Activated CD4-positive, alpha-beta T cell treated with anti-CD3 and anti-CD28 coated beads, Interleukin-2, amount 10 ng/mL, durations not matched to agents 24 days and 14 days (primary cell): Measurements from ENCODE around the gene NCOA1. TPM values are rescaled to one million over a fixed set of nuclear protein-coding genes. Genes with fewer than 3 reads are reported as not detected.

Experiments used
- DNase-seq: peaks from one replicate; pipeline ENCODE4 v3.0.0; 2022
- H3K27ac Mint-ChIP-seq: one replicate; pipeline ENCODE4 v1.8.0; 2022; ENCODE audit warnings: mild to moderate bottlenecking, mixed read lengths
- H3K27me3 Mint-ChIP-seq: one replicate; pipeline ENCODE4 v1.8.0; 2022; ENCODE audit warnings: mixed read lengths
- H3K36me3 Mint-ChIP-seq: one replicate; pipeline ENCODE4 v1.8.0; 2022; ENCODE audit warnings: low read depth, mild to moderate bottlenecking, mixed read lengths
- H3K4me1 Mint-ChIP-seq: one replicate; pipeline ENCODE4 v1.8.0; 2021; ENCODE audit warnings: mixed read lengths
- H3K4me3 Mint-ChIP-seq: one replicate; pipeline ENCODE4 v1.8.0; 2022; ENCODE audit warnings: mild to moderate bottlenecking, moderate library complexity, mixed read lengths
- H3K9me3 Mint-ChIP-seq: one replicate; pipeline ENCODE4 v1.8.0; 2021; ENCODE audit warnings: mixed read lengths
- intact Hi-C: fragments of 100-400 bp; cut with micrococcal nuclease; formaldehyde crosslinking; loops from one replicate; pipeline ENCODE4 v1.15.1; 2023
- total RNA-seq: library from RNA; stranded (reverse); gene quantifications from 2 replicates; pipeline ENCODE4 v1.2.3, GENCODE V29; 2022

NCOA1 gene
- total RNA-seq, 1 donor from 2014 or later = 25.9 TPM

DNA sequence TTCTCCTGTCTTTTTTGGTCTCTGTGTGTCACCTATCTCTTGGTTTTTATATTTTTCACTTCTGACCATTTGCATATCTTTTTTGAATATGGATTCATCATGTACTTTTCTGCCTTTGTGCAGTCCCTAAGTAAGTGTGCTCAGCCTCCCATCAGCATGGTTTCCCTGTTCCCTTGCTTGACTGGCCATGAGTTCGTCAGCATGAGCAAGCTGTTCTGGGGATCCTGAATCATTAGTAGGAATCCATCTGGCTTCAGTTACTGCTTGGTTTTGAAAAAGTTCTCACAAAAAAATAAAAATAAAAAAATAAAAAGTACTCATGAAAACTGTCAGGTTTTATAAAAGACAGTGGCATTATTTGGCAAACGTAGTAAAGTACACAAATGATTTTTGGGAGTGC is 144.1 kb downstream of the NCOA1 start:
- no peaks in the 10 kb centered on the region for H3K36me3 Mint-ChIP-seq
- H3K4me1 Mint-ChIP-seq = no peaks in the 10 kb centered on the region
- no peak for DNase-seq
- intact Hi-C loops = no loop called here
- H3K9me3 Mint-ChIP-seq = no peaks in the 10 kb centered on the region
- H3K27ac Mint-ChIP-seq = no peak overlapping the region
- no peak overlapping the region for H3K4me3 Mint-ChIP-seq
- H3K27me3 Mint-ChIP-seq = no peaks in the 10 kb centered on the region

DNA sequence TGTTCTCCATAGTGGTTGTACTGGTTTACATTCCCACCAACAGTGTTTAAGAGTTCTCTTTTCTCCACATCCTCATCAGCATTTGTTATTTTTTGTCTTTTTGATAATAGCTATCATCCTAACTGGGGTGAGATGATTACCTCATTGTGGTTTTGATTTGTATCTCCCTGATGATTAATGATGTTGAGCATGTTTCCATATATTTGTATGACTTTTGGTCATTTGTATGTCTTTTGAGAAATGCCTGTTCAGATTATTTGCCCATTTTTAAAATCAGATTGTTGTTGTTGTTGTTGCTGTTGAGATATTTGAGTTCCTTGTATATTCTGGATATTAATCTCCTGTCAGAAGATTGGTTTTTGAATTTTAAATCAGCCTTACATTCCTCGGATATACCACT is 147.5 kb downstream of the NCOA1 start:
- Mint-ChIP-seq H3K4me1 (no peaks in the 10 kb centered on the region), H3K9me3 (no peaks in the 10 kb centered on the region), H3K27ac (no peak overlapping the region), H3K4me3 (no peak overlapping the region), H3K27me3 (no peaks in the 10 kb centered on the region), H3K36me3 (no peaks in the 10 kb centered on the region)
- no peak for DNase-seq
- intact Hi-C loops = no loop called here

- Mint-ChIP-seq H3K36me3 (peaks cover 2% of the 10 kb centered on the region), H3K27me3 (no peaks in the 10 kb centered on the region), H3K4me3 (no peak overlapping the region), H3K27ac (no peak overlapping the region), H3K4me1 (no peaks in the 10 kb centered on the region), H3K9me3 (no peaks in the 10 kb centered on the region)
- DNase-seq = no peak
- intact Hi-C loops = no loop called here
Observed at GRCh38 chr2:24642351-24642750, 151.3 kb downstream of the NCOA1 start.

GRCh38 chr2:24643051-24643450 is 152.0 kb downstream of the NCOA1 start:
- no peaks in the 10 kb centered on the region for H3K27me3 Mint-ChIP-seq
- intact Hi-C loops = no loop called here
- H3K36me3 Mint-ChIP-seq = peaks cover 2% of the 10 kb centered on the region
- H3K4me1 Mint-ChIP-seq = no peaks in the 10 kb centered on the region
- H3K9me3 Mint-ChIP-seq = no peaks in the 10 kb centered on the region
- H3K4me3 Mint-ChIP-seq = no peak overlapping the region
- H3K27ac Mint-ChIP-seq = no peak overlapping the region
- no peak for DNase-seq

GRCh38 chr2:24644032-24644431 is 153.0 kb downstream of the NCOA1 start:
- Mint-ChIP-seq H3K27me3 (no peaks in the 10 kb centered on the region), H3K4me3 (no peak overlapping the region), H3K27ac (no peak overlapping the region), H3K9me3 (no peaks in the 10 kb centered on the region), H3K4me1 (no peaks in the 10 kb centered on the region), H3K36me3 (peaks cover 2% of the 10 kb centered on the region)
- intact Hi-C loops = no loop called here
- DNase-seq = no peak

DNA sequence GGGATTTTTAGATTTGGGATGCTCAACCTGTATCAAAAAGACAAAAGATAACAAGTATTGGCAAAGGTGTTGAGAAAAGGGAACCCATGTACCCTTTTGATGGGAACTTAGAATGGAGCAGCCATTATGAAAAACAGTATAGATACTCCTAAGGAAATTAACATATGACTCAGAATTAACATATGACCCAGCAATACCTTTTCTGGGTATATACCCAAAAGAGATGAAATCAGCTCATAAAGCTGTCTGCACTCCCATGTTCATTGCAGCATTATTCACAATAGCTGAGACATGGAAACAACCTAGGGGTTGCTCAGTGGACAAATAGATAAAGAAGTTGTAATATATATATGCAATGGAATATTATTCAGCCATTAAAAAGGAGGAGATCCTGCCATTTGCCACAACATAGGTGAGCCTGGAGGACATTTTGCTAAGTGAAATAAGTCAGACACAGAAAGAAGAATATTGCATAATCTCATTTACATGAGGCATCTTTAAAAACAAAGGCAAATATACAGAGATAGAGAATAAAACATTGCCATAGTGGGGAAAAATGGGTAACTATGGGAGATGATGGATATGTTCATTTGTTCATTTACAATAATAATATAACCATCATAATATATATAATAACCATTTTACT is 160.1 kb downstream of the NCOA1 start:
- DNase-seq = no peak
- intact Hi-C loops = no loop called here
- Mint-ChIP-seq H3K4me1 (no peaks in the 10 kb centered on the region), H3K36me3 (no peaks in the 10 kb centered on the region), H3K27ac (no peak overlapping the region), H3K9me3 (no peaks in the 10 kb centered on the region), H3K4me3 (no peak overlapping the region), H3K27me3 (no peaks in the 10 kb centered on the region)

DNA sequence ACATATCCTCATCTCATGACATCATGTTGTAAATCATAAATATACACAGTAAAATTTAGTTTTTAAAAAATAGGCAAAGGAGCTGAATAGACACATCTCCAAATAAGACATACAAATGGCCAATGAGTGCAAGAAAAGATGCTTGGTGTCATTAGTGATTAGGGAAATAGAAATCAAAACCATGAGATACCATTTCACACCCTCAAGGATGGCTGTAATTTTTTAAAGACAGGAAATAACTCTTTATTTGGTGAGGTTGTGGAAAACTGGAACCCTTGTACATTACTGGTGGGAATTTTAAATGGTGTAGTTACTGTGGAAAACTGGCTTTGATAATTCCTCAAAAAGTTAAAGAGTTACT is 160.6 kb downstream of the NCOA1 start:
- Mint-ChIP-seq H3K27ac (no peak overlapping the region), H3K27me3 (no peaks in the 10 kb centered on the region), H3K4me1 (no peaks in the 10 kb centered on the region), H3K4me3 (no peak overlapping the region), H3K9me3 (no peaks in the 10 kb centered on the region), H3K36me3 (no peaks in the 10 kb centered on the region)
- DNase-seq = no peak
- intact Hi-C loops = no loop called here

DNA sequence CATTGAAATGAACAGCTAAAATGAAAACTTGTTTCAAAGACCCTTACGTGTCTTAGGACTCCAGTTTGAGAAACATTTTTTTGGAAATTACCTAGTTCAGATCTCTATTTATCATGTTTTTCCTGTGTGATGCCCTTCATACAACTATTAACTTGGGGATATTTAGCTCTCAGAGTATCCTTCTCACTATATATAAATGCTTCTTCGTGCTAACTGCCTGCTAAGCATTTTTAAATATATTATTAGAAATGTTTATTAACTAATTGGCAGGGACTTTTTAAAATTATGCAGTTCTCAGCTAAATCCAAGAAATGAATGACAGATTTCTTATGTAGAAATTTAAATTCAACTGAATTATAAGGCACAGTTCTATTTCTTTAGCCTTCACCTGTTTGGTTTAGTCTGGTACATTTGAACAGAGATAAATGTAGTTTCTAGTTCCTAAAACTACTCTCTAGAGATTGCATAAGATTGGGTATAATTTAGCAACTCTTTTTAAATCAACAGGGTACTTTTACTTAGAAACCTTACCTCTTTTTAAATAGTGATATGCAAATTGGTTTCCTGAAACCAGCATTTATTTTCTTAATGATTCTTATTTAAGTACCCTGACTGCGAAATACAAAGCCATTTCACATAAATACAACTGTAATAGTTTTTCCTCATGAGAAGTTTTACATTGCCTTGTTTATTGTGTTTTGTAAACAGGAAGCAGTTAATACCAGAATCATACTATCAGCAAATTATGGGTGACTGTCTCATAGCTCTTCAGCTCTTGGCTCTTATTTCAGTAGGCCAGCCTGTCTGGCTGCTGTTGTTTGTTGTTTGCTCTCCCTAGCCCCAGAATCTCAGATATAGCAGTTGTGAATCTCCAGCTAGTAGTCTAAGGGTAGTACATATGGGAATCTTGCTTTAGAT is 161.5 kb downstream of the NCOA1 start:
- no peak for DNase-seq
- no peaks in the 10 kb centered on the region for H3K36me3 Mint-ChIP-seq
- no peaks in the 10 kb centered on the region for H3K4me1 Mint-ChIP-seq
- no peaks in the 10 kb centered on the region for H3K27me3 Mint-ChIP-seq
- intact Hi-C loops = no loop called here
- H3K27ac Mint-ChIP-seq = no peak overlapping the region
- no peaks in the 10 kb centered on the region for H3K9me3 Mint-ChIP-seq
- no peak overlapping the region for H3K4me3 Mint-ChIP-seq

DNA sequence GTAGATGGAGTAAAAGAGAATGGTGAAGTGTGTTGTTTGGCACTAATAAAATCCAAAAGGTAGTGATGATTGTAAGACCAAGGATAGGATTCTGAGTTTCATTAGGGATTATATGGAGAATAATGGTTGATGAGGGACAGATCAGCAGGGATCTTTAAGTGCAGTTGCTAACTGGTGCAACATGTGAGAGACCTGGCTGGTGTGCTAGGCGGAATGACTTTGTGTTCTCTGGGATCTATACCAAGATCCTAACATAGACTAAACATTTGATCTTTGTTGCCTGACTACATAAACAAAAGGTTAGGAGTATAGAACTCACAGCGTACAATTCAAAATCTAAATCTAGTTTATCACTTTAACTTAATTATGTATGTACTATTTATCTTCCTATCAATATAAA is 166.8 kb downstream of the NCOA1 start:
- DNase-seq = no peak
- intact Hi-C loops = no loop called here
- peaks cover 6% of the 10 kb centered on the region for H3K36me3 Mint-ChIP-seq
- no peak overlapping the region for H3K4me3 Mint-ChIP-seq
- H3K27ac Mint-ChIP-seq = no peak overlapping the region
- H3K4me1 Mint-ChIP-seq = peaks cover 3% of the 10 kb centered on the region
- H3K27me3 Mint-ChIP-seq = no peaks in the 10 kb centered on the region
- H3K9me3 Mint-ChIP-seq = no peaks in the 10 kb centered on the region

DNA sequence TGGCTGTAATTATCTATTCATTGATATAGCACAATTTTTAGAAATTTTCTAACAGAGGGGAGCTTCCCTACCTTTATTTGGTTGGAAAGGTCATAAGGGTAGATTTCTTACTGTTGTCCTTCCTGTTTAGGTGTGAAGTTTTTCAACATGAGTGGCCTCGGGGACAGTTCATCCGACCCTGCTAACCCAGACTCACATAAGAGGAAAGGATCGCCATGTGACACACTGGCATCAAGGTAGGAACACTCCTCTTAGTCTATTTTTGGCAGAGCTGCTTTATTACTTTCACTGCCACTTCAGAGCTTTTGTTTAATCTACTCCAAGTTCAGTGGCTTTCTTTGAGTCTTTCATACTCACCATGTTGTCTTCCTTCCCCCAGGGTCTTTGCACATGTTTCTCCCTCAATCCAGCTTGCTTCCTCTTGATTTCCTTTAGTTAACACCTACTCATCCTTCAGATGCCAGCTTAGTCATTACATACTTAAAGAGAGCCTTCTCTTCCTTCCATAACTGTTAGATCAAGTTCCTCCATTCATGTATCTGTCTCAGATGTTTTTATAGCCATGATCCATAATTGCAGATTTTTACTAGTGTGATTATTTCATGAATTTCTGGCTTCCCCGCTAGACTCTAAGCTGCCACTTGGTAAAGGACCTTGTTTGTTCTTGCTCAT is 167.6 kb downstream of the NCOA1 start:
- Mint-ChIP-seq H3K36me3 (peaks cover 6% of the 10 kb centered on the region), H3K27ac (no peak overlapping the region), H3K4me3 (no peak overlapping the region), H3K27me3 (no peaks in the 10 kb centered on the region), H3K4me1 (peaks cover 3% of the 10 kb centered on the region), H3K9me3 (no peaks in the 10 kb centered on the region)
- intact Hi-C loops = no loop called here
- DNase-seq = no peak

- Mint-ChIP-seq H3K27ac (no peak overlapping the region), H3K4me3 (no peak overlapping the region)
- intact Hi-C loops = no loop called here
Observed at GRCh38 chr2:24659862-24660261, 168.8 kb downstream of the NCOA1 start.

GRCh38 chr2:24667542-24667941 is 176.5 kb downstream of the NCOA1 start:
- intact Hi-C loops = no loop called here
- Mint-ChIP-seq H3K27ac (no peak overlapping the region), H3K36me3 (peaks cover 5% of the 10 kb centered on the region), H3K9me3 (no peaks in the 10 kb centered on the region), H3K27me3 (no peaks in the 10 kb centered on the region), H3K4me3 (no peak overlapping the region), H3K4me1 (peaks cover 2% of the 10 kb centered on the region)
- DNase-seq = no peak

More at GRCh38 chr2:24659862-24660261, 168.8 kb downstream of the NCOA1 start:
- DNase-seq = no peak
- peaks cover 3% of the 10 kb centered on the region for H3K4me1 Mint-ChIP-seq
- no peaks in the 10 kb centered on the region for H3K27me3 Mint-ChIP-seq
- H3K36me3 Mint-ChIP-seq = peaks cover 6% of the 10 kb centered on the region
- H3K9me3 Mint-ChIP-seq = no peaks in the 10 kb centered on the region

GRCh38 chr2:24671230-24671629 is 180.2 kb downstream of the NCOA1 start:
- no peaks in the 10 kb centered on the region for H3K27me3 Mint-ChIP-seq
- H3K4me3 Mint-ChIP-seq = no peak overlapping the region
- peaks cover 12% of the 10 kb centered on the region for H3K36me3 Mint-ChIP-seq
- no peak for DNase-seq
- H3K9me3 Mint-ChIP-seq = no peaks in the 10 kb centered on the region
- intact Hi-C loops = no loop called here
- H3K27ac Mint-ChIP-seq = no peak overlapping the region
- H3K4me1 Mint-ChIP-seq = peaks cover 3% of the 10 kb centered on the region

GRCh38 chr2:24672589-24672988 is 181.5 kb downstream of the NCOA1 start:
- peaks cover 3% of the 10 kb centered on the region for H3K4me1 Mint-ChIP-seq
- intact Hi-C loops = no loop called here
- no peak overlapping the region for H3K27ac Mint-ChIP-seq
- no peak overlapping the region for H3K4me3 Mint-ChIP-seq
- H3K36me3 Mint-ChIP-seq = peaks cover 14% of the 10 kb centered on the region
- no peaks in the 10 kb centered on the region for H3K27me3 Mint-ChIP-seq
- H3K9me3 Mint-ChIP-seq = no peaks in the 10 kb centered on the region
- DNase-seq = no peak
